ENCODE measurements around the gene FGF9.
A peak's percentile ranks its signal among the peaks of the same experiment; 100 is the strongest.

FGF9 gene

DNA sequence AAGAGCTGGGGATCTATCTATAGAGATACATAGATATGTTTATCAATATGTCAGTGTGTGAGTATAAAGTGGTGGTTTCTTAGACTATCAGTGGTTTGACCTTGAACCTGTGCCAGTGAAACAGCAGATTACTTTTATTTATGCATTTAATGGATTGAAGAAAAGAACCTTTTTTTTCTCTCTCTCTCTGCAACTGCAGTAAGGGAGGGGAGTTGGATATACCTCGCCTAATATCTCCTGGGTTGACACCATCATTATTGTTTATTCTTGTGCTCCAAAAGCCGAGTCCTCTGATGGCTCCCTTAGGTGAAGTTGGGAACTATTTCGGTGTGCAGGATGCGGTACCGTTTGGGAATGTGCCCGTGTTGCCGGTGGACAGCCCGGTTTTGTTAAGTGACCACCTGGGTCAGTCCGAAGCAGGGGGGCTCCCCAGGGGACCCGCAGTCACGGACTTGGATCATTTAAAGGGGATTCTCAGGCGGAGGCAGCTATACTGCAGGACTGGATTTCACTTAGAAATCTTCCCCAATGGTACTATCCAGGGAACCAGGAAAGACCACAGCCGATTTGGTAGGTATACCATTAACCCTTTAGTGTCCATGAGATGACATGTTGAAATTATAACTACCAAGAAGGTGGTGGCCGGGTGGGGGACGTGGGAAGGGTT, 880 bp downstream of the FGF9 start:
- peaks cover 8% of the 10 kb centered on the region for H3K27me3 Mint-ChIP-seq
- H3K4me1 Mint-ChIP-seq = peaks cover 44% of the 10 kb centered on the region
- peak overlapping the region; percentile 91 for H3K4me3 Mint-ChIP-seq

DNA sequence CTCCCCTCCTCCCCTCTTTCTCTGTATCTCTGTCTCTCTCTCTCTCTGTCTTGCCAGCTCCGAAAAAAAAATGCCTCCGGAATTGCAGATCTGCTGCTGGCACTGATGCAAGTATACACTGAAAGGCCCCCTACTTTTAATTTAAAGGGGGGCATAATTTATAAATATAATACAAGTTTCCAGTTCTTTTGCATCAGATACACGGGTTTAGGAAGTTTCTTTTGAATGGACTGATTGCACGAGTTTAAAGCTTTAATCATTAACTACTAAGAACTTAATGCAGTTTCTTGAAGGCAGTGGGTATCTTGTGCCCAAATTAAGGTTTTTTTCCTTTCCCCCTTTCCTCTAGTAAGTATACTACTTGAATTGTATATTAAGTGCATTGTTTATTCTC, 1.4 kb downstream of the FGF9 start:
- no peaks in the 10 kb centered on the region for H3K36me3 Mint-ChIP-seq
- H3K9me3 Mint-ChIP-seq = no peaks in the 10 kb centered on the region
- H3K27ac Mint-ChIP-seq = no peak overlapping the region
- peak overlapping the region; percentile 91 for H3K4me3 Mint-ChIP-seq
- peaks cover 44% of the 10 kb centered on the region for H3K4me1 Mint-ChIP-seq
- H3K27me3 Mint-ChIP-seq = peaks cover 8% of the 10 kb centered on the region

More for the DNA sequence above, 880 bp downstream of the FGF9 start:
- H3K9me3 Mint-ChIP-seq = no peaks in the 10 kb centered on the region
- no peaks in the 10 kb centered on the region for H3K36me3 Mint-ChIP-seq
- peak overlapping the region; percentile 72 for H3K27ac Mint-ChIP-seq

DNA sequence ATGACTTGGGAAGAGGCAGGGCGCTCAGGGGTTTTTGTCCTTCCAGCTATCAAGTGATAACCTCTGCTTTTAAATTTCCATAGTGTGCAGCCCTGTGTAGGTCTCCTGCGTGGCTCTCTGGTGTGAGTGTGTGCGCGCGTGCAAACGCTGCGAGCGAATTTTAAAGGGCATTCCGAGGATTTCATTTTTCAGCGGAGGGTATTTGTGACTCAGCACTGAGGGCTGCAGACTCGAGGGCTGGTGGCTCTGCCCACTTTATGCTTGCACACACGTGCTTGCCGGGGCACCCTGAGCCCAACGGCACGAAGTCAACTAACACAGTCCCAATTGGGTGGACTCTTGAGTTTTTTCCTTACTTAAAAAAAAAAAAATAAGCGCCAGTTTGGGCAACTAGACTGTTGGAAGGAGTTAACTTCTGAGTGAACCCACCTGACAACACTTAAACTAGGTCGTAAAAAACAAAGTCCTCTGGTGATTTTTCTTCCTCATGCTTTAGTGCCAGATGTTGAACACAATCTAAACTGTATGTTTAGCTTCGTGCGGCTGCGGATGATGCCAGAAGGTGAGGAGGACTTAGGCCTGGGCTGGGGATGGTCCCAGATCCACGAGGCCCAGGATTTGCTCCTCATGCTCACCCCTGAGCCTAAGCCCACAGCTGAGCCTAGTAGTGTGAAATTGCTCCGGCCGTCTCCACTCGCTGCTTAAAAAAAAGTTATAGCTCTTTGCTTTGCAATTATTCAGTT, 2.1 kb downstream of the FGF9 start:
- peak overlapping the region; percentile 91 for H3K4me3 Mint-ChIP-seq
- no peaks in the 10 kb centered on the region for H3K9me3 Mint-ChIP-seq
- peaks cover 44% of the 10 kb centered on the region for H3K4me1 Mint-ChIP-seq
- no peak overlapping the region for H3K27ac Mint-ChIP-seq
- peaks cover 10% of the 10 kb centered on the region for H3K27me3 Mint-ChIP-seq
- no peaks in the 10 kb centered on the region for H3K36me3 Mint-ChIP-seq

DNA sequence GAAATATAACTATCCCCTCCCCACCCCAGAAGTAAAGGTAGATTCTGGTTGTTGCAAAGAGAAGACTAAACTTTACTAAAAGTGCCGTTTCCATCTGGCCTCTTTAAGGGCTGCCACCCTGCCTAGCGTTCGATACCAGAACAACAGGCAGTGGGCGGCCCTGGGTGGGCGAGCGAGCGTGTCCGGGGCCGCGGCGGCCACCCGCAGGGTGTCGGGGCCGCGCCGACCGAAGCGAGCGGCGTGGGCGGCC, 2.6 kb downstream of the FGF9 start:
- Mint-ChIP-seq H3K4me1 (peaks cover 43% of the 10 kb centered on the region), H3K4me3 (peak overlapping the region; percentile 91), H3K27me3 (peaks cover 9% of the 10 kb centered on the region), H3K27ac (no peak overlapping the region), H3K36me3 (no peaks in the 10 kb centered on the region), H3K9me3 (no peaks in the 10 kb centered on the region)

DNA sequence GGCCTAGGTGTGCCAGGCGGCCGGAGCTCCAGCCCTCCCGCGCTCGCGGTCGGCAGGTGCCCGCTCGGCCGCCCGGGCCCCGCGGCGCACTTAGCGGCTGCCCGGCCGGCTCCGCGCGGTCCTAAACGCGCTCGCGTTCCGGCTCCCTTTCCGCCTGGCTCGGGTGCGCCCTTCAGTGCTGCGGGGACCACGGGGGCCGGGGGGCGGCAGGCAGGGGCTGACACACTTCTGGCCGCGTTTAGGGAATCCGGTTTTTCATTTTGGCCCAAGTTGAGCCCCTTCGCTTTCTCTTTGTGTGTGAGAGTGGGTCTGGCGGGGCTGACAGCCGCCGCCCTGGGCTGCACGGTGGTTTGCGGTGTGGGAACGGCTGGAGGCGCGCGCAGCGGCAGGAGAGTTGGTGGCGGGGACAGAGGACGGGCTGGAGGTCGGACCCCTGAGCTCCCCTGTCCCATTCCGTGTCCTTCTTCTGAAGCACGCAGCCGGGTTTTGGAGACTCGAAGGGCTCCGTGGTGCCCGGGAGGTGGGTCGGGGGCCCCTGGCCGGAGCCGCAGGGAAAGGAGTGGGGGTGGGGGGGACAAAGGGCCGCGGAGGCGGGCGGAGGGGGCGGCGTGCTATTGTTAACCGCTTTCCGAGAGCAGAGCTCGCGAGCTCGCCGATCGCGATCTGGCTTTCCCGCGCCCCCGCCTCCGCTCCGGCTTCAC, 3.1 kb downstream of the FGF9 start:
- Mint-ChIP-seq H3K4me1 (peaks cover 38% of the 10 kb centered on the region), H3K27ac (no peak overlapping the region), H3K4me3 (peak overlapping the region; percentile 88), H3K36me3 (no peaks in the 10 kb centered on the region), H3K27me3 (peaks cover 9% of the 10 kb centered on the region), H3K9me3 (no peaks in the 10 kb centered on the region)

DNA sequence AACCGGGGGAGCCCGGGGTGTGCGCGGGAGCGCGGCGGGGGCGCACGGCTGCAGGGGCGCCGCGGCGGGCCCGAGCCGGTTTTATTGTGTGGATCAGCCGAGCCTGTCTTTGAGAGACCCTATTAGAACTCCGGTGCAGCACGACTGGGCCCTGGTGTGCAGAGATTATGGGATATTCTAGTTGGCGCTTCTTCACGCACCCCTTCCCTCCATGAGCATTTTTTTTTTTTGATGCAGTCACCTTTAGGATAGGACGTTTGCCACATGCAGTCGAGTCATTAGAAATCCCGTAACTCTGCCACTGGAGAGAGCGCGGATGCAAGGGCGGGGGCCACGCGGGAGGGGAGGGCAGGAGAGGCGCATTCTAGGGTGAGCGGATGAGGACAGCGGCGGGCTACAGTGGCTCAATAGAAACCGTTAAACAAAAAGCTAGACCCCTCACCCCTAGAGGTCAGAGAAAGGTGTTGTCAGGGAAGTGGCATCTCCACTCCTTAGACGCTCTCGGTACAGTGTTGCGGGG, 3.7 kb downstream of the FGF9 start:
- Mint-ChIP-seq H3K4me3 (peak overlapping the region; percentile 83), H3K36me3 (no peaks in the 10 kb centered on the region), H3K27me3 (peaks cover 8% of the 10 kb centered on the region), H3K4me1 (peaks cover 32% of the 10 kb centered on the region), H3K27ac (no peak overlapping the region), H3K9me3 (no peaks in the 10 kb centered on the region)

DNA sequence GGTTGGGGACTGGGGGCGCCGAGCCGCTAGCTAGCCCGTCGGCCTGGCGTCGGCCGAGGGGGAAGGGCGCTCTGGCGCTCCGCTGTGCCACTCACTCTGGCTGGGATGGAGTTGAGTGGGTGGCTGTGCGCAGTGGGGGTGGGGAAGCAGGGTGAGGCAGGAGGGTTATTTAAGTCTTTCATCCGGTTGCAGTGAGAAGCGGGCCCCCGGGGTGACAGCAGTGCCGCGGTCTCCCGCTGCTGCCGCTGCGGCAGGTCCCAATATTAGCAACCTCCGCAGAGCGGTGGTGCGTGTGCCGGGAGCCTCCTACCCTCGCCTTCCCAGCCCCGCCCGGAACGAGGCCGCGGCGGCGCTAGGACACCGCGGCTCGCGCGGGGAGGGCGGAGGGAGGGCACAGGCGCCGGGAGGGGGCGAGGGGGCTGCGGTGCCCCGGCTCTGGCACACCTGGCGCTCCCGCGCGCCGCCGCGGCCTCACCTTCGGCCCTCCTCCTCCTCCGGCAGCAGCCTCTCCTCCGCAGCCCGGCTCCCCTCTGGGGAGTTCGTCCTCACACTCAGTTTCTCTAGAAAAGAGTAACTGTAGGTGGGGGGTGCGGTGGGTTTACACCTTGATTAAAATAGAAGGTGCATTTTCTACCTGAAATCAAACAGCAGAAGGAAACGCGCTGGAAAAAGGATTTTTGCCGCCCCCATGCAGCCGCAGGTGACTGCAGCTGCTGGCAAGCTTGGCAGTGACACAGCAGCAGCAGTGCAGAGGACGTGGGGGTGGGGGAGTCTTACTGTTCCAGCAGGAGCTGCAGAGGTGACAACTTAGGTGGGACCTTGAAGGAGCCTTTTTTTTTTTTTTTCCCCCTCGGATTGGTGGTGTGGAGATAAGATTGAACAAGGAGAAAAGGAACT, 4.5 kb downstream of the FGF9 start:
- Mint-ChIP-seq H3K9me3 (no peaks in the 10 kb centered on the region), H3K4me1 (peaks cover 32% of the 10 kb centered on the region), H3K36me3 (no peaks in the 10 kb centered on the region), H3K27me3 (peaks cover 7% of the 10 kb centered on the region), H3K4me3 (peak overlapping the region; percentile 66), H3K27ac (no peak overlapping the region)

DNA sequence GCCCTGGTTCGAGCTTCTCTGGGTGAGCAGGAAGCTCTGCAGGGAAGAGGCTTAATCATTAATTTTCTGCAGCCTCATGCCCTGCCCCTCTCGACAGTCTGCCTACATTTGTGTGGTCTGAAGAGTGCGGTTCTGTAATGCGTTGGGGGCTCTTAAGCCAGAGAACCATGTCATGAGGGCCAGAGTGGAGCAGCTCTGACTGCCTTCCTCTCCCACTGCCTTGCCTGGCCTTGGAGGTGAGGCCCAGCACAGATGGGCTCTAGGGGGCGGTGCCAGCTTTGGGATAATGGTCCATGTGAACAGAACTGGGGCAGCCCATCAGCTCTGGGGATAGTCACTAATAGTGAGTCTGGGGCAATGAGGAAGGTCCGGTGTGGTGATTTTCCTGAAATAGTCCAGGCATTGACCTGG, 5.7 kb downstream of the FGF9 start:
- Mint-ChIP-seq H3K36me3 (no peaks in the 10 kb centered on the region), H3K27ac (no peak overlapping the region), H3K9me3 (no peaks in the 10 kb centered on the region), H3K4me3 (peak overlapping the region; percentile 64), H3K27me3 (peaks cover 7% of the 10 kb centered on the region), H3K4me1 (peaks cover 23% of the 10 kb centered on the region)

DNA sequence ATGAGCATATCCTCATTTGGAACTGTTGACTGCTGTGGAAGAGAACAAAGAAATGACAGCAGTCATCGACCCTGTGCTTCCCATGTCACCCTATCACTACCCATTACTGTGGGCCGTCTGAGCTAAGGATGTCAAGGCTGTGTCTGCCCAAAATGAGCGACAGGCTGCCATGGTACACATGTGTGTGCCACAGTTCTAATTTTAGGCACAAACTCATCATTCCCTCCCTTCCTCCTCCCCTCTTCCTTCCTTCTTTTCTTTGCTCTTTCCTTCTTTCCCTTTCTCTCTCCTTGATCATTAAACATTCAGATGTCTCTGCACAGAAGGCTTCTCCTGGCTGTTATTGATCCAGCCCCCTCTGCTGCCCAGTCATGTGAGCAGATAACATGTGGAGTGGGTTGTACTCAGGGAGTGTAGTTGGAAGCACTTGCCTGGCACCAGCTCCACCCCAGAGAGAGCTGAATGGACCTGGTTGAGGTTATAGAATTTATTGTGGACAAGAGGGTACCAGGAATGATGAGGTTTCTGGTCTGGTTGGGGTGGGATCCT, 6.3 kb downstream of the FGF9 start:
- H3K36me3 Mint-ChIP-seq = no peaks in the 10 kb centered on the region
- peaks cover 19% of the 10 kb centered on the region for H3K4me1 Mint-ChIP-seq
- peak overlapping the region; percentile 16 for H3K27ac Mint-ChIP-seq
- H3K27me3 Mint-ChIP-seq = peaks cover 7% of the 10 kb centered on the region
- no peaks in the 10 kb centered on the region for H3K9me3 Mint-ChIP-seq
- H3K4me3 Mint-ChIP-seq = no peak overlapping the region

DNA sequence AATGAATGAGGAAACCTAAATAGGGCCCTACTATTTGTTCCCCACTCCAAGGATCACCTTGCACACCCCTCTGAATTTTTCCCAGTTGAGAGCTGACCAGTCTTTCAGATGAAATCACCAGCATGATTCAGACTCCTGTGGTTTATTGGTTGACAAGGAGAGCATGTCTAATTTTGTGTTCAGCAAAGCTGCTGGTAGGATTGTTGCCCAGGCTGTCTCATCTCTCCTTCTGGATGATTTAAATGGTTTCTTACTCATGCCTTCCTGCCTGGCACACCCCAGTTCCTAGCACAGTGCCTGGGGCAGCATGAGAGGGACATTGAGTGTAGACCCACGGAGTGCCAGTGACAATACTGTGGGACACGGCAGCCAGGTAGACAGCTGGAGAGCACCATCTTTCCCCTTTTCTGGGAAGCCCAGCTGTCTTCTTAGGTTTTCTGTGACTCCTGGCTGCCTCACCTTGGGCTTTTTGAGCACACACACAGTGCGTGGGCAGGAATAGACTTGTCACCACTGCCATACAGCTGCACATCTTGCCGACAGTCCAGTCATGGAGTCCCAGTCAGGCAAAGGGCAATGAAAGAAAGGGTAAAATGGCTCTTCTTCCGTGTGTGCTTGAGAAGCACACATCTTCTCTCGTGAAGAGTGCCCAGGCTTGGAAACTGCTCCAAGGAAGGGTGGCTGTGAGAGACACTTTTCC, 12.3 kb downstream of the FGF9 start:
- Mint-ChIP-seq H3K27ac (no peak overlapping the region), H3K4me1 (no peaks in the 10 kb centered on the region), H3K4me3 (no peak overlapping the region), H3K9me3 (no peaks in the 10 kb centered on the region), H3K36me3 (no peaks in the 10 kb centered on the region), H3K27me3 (peaks cover 4% of the 10 kb centered on the region)

DNA sequence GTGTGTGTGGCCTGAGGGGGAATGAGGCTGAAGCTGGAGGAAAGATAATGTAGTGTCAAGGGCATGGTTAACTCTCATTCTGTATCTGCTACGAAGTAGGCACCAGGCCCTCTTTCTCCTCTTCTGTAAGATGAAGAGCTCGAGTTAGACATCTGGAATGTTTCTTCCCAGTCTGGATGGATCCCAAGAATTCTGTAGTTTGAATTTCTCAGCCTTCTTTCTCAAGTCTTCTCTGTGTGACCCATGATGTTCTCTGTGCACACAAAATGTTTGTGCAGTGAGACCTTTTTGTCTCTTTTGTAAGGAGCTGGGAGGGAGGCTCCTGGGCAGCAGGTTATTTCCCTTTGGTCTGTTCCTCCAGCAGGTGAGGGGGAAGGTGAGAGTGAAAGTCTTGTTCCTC, 13.7 kb downstream of the FGF9 start:
- H3K4me3 Mint-ChIP-seq = no peak overlapping the region
- H3K27ac Mint-ChIP-seq = no peak overlapping the region

DNA sequence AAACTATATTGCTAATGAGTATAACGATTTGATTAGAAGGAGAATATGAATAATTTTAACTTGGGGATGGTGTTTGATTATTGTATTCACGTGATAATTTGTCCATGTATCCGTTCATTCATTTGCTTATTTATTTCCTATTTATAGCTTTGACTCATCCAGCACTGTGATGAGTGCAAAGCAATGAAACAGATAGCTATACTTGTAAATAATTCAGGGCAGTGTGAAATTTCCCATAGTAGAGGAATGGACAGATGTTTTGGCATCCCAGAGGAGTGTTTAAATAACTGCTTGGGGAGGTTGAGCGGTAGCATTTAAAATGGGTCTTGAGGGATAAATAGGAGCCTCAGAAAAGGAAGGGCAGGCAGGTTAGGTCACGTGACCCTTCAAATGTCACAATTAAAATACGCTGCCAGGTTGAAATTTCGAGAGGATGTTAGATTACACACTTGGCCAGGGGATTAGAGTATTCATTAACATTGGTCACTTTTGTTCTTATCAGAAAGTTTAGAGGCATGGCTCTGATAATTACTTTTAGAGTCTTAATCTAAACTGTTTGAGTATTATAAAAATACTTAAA, 14.7 kb downstream of the FGF9 start:
- no peak overlapping the region for H3K27ac Mint-ChIP-seq
- no peak overlapping the region for H3K4me3 Mint-ChIP-seq
- H3K4me1 Mint-ChIP-seq = no peaks in the 10 kb centered on the region

More for the DNA sequence above, 13.7 kb downstream of the FGF9 start:
- H3K36me3 Mint-ChIP-seq = no peaks in the 10 kb centered on the region
- H3K4me1 Mint-ChIP-seq = no peaks in the 10 kb centered on the region
- H3K27me3 Mint-ChIP-seq = peaks cover 4% of the 10 kb centered on the region
- H3K9me3 Mint-ChIP-seq = no peaks in the 10 kb centered on the region

DNA sequence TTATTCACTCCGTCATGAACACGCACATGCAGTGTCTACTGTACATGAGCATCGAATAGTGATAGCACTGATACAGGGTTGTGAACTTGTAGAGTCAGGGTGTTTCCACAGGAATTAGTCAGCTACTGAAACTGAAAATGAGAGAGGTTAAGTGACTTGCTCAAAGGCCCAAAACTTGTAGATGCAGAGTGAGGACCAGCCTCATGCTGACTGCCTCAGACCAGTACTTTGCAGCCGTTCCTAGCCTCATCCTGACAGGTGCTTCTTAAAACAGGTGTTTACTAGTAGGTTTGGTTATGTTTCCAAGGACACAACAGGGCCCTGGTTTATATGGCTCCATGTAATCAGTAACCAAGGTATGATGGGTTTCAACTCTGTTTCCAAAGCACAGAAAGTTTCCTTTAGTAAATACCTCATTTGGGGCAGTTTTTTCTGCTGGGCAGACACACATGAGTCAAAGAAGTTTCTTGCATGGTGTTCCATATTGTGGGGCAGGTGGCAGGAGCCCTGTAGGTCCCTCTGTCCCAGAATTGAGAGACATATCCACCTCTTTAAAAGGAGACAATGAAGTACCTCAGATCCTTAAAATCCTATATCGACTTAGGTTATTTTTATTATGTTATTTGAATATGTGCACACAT, 16.0 kb downstream of the FGF9 start:
- H3K36me3 Mint-ChIP-seq = peaks cover 3% of the 10 kb centered on the region
- no peaks in the 10 kb centered on the region for H3K4me1 Mint-ChIP-seq
- no peak overlapping the region for H3K4me3 Mint-ChIP-seq
- no peak overlapping the region for H3K27ac Mint-ChIP-seq
- H3K27me3 Mint-ChIP-seq = peaks cover 4% of the 10 kb centered on the region
- H3K9me3 Mint-ChIP-seq = no peaks in the 10 kb centered on the region

More for the DNA sequence above, 14.7 kb downstream of the FGF9 start:
- H3K27me3 Mint-ChIP-seq = peaks cover 4% of the 10 kb centered on the region
- no peaks in the 10 kb centered on the region for H3K9me3 Mint-ChIP-seq
- H3K36me3 Mint-ChIP-seq = peaks cover 3% of the 10 kb centered on the region

DNA sequence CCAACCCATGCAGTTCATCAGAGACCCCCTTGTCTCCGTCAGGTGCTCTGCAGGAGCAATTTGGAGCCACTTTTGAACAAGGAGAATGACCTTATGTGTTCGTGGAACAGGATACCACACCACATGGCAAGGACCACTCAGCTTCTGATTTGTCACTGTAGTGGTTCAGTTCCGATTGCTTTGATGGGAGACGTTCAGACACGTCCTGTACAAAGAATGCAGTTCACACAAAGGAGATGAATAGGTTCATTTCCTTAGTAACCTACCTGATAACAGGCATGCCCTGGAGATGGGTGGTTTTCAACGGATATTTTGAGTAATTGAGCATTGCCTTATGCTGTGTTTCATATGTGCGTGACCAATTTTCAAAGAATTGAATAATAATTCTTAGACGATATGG, 17.2 kb downstream of the FGF9 start:
- no peaks in the 10 kb centered on the region for H3K9me3 Mint-ChIP-seq
- no peak overlapping the region for H3K27ac Mint-ChIP-seq
- no peak overlapping the region for H3K4me3 Mint-ChIP-seq
- no peaks in the 10 kb centered on the region for H3K4me1 Mint-ChIP-seq
- H3K27me3 Mint-ChIP-seq = peaks cover 4% of the 10 kb centered on the region
- H3K36me3 Mint-ChIP-seq = peaks cover 3% of the 10 kb centered on the region
